ENCODE measurements around the gene ZNF678.
"Not testable (repeated sequence)": the region's sequence is repeated elsewhere in the genome, so short reads cannot be mapped to it uniquely, and the experiment has no call there.

ZNF678 gene

DNA sequence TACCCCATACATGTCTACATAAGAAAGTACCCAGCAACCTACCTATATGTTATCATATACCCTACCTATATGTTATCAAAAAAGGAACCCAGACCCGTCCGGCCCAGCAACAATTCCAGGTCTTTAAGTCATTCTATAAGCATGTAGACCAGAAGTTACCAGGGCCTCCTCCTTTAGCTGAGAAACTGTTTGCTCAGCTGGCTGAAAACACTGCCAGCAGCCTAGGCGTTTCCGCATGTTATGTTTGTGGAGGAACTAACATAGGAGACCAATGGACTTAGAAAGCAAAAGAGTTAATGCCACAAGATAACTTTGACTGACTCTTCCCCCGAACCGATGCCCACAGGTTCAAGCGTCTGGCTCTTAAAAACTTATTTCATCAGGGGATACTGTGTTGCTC, 7.1 kb upstream of the ZNF678 start:
- DNase-seq, result no peak

DNA sequence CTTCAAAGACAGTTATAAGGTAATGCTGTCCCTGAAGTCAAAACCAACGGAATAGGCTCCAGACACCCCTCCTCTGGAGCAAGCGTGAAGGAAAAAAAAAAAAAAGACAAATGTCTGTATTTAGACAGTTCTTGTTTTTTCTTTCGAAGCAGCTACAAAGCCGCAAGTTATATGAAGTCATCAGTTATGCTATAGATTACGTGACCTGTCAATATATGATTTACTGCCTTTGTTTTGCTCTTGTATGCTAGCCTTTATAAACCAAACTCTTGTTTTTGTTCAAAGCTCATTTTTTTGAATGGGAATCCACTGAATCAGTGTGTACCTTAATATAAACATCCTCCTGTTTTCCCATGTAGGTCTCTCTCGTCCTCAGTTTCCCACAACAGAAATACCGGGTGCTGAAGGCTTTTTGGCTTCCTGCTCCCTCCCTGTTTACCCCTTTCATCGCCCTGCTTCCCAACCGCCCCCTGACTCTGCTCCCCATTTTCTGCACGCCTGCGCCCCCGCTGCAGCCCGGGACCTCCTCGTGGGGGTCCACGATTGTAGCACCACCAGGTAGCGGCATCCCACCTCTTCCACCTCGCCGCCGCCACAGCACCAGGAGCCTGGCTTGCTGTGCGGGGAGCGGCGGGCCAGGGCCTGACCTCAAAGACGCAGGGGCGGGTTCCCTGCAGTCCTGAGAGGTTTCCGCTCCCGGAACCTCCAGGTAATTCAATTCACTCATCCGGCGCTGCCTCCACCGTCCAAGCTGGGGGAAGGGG, 5.2 kb upstream of the ZNF678 start:
- no peak for DNase-seq

DNA sequence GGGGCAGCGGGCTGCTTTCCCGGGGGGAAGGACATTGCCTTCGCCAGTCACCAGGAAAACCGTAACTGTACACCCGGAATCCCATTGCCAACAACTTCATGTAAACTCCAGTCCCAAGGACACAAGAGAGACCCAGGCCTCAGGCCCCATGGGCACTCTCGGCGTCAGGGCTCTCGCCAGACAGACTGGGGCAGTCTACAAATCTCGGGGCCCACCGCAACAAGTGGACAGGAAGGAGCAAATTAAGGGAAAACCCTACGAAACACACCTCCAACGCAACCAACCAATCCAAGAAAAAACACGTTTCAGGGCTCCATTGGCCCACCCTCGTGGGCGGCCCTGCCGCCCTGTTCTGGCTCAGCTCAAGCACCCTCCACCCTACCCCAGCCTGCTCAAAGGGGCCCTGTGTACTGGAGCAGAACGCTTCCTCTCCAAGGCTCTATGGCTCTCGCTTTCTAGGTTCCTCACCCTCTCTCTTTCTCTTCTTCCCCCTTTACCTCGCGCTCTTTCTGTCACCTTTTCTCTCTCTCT, 4.6 kb upstream of the ZNF678 start:
- DNase-seq, result no peak

- no peak for DNase-seq
Measured at GRCh38 chr1:227559499-227559898, 3.9 kb upstream of the ZNF678 start.

GRCh38 chr1:227559926-227560325, 3.4 kb upstream of the ZNF678 start:
- no peak for DNase-seq

DNA sequence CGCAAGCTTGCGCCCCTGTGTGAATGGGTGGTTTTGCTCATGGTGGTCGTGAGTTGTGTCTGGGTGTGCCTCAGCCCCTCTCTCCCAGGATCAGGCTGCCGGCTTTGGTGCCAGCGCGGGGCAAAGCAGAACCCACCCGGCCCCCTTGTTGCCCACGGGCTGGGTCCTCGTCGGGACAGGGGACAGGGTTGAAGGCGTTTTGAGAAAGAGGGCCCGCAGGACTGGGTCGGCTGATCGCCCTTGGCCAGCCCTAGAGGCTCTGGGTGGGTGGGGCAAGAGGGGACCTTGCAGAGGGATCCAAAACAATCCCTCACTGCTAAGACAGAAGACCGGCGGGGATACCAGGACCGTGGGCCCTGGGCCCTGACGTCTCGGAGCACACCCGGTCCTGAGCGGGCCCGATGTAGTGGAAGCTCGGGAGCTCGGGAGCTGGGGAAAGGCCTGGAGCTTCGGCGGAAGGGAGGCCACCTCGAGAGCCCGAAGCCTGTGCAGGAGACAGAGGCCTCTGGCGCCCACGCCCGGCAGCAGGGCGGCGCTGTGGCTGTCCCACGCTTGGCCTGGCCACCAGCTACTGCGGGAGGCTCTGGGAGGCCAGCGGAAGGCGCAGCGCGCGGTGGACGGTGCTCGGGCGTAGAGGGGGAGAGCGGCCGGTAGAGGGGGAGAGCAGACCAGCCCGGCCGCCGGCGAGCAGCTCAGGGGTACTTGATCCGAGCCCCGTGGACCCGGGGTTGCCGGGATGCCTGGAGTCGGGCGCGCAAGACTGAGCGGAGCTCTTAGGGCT, 2.8 kb upstream of the ZNF678 start:
- DNase-seq, result no peak

- DNase-seq, result no peak
Measured at GRCh38 chr1:227561241-227561907, 2.0 kb upstream of the ZNF678 start.

DNA sequence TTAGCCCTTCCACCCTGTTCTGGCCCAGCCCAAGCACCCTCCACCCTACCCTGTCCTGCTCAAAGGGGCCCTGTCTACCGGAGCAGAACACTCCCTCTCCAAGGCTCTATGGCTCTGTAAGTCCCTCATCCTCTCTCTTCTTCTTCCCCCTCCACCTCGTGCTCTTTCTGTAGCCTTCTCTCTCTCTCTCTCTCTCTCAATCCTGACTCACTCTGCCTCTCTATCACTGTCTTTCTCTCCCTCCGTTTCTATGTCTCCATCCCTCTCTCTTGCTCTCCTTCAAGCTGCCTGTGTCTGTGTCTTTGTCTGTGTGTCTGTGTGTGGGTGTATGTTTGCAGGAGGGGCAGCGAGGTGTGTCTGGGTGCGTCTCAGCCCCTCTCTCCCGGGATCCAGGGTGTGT, 1.3 kb upstream of the ZNF678 start:
- no peak for DNase-seq

DNA sequence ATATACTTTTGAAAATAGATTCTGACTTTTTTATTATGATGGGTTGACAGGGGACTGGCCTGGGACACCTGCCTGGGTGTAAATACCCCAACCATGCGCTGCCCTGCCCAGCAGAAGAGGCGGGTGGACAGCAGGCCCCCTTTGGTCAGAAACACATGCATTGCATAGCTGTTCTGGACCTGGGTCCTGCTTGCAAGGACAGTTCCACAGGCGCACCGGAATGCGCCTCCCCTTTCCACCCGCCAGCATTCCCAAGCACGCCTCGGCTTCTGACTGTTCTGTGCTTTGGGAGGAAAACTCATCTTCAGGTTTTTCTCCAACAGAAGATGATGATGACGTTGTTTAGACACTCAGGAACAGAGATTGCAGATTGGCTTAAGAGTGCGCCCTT, 428 bp upstream of the ZNF678 start:
- DNase-seq, result no peak

DNA sequence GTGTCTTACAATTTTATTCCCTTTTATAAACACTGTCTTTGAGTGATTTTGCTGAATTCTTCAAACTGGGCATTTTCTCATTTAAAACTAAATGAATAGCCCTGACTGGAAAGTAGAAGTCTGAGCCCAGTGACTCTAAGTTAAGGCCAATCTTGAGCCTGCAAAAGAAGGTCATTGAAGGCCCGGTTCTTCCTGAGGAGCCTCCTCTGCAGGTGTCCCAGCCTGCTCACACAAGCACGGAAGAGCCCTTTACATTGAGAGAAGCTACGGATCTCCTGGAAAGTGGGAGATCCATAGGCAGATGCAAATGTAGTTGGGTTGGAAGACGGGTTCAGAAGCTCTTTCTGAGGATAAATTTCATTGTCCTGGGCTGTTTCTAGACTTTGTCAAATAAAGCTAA, 3.9 kb downstream of the ZNF678 start:
- no peak for DNase-seq

GRCh38 chr1:227568593-227568992, 5.2 kb downstream of the ZNF678 start:
- DNase-seq, result no peak

GRCh38 chr1:227572752-227573151, 9.4 kb downstream of the ZNF678 start:
- DNase-seq, result no peak

DNA sequence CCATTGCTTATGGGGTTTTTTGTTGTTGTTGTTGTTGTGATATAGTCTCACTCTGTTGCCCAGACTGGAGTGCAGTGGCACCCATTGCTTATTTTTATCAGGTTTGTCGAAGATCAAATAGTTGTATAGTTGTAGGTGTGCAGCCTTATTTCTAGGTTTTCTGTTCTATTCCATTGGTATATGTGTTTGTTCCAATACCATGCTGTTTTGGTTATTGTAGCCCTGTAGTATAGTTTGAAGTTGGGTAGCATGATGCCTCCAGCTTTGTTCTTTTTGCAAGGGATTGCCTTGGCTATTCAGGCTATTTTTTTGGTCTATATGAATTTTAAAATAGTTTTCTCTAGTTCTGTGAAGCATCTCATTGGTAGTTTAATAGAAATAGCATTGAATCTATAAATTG, 11.6 kb downstream of the ZNF678 start:
- no peak for DNase-seq

- DNase-seq, result no peak
Measured at GRCh38 chr1:227576189-227576588, 12.8 kb downstream of the ZNF678 start.

DNA sequence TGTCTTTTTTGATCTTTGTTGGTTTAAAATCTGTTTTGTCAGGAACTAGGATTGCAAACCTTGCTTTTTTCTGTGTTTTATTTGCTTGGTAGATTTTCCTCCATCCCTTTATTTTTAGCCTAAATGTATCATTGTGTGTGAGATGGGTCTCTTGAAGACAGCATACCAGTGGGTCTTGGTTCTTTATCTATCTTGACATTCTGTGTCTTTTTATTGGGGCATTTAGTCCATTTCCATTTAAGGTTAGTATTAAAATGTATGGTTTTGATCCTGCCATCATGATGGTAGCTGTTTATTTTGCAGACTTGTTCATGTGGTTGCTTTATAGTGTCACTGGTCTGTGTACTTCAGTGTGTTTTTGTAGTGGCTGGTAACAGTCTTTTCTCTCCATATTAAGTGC, 14.1 kb downstream of the ZNF678 start:
- DNase-seq, result no peak

DNA sequence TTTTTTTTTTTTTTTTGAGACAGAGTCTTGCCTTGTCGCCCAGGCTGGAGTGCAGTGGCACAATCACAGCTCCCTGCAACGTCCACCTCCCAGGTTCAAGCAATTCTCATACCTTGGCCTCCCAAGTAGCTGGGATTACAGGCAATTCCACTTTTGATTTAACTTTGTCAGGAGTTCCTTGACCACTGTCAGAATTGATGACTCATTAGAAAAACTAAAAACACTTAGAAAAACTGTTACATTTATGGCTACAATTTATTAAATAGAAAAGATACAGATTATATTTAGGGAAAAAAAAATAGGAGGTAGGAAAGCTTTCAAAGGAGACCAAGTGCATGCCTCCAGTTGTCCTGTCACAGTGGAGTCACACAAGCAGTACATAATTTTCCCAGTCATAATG, 20.0 kb downstream of the ZNF678 start:
- no peak for DNase-seq

DNA sequence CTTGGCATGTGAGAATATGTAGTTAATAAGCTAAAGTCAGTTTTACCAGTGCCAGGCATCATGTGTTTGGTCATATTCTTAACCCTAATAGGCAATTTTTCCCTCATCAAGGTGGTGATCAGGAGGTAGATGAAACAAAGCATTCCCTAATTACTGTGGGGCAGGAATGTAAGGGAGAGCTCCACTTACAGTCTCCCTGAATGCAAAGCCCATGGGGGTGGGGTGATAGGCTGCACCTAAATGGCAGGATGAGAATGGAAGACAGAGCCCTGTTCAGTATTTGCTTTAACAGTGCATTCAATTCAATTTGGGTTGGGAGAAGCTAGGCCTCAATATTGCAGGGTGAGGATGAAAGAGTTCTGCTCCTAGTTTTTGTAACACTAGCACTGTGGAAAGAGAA, 23.4 kb downstream of the ZNF678 start:
- no peak for DNase-seq

DNA sequence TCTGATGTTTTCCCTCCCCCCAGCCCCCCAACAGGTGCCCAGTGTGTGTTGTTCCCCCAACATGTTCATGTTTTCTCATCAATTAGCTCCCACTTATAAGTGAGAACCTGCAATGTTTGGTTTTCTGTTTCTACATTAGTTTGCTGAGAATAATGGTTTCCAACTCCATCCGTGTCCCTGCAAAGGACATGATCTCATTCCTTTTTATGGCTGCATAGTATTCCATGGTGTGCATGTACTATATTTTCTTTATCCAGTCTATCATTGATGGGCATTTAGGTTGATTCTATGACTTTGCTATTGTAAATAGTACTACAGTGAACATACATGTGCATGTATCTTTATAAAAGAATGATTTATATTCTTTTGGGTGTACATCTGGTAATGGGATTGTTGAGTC, 24.6 kb downstream of the ZNF678 start:
- DNase-seq, result no peak

GRCh38 chr1:227588769-227589168, 25.4 kb downstream of the ZNF678 start:
- not testable (repeated sequence) for DNase-seq

- DNase-seq, result not testable (repeated sequence)
Measured at GRCh38 chr1:227589777-227590176, 26.4 kb downstream of the ZNF678 start.

DNA sequence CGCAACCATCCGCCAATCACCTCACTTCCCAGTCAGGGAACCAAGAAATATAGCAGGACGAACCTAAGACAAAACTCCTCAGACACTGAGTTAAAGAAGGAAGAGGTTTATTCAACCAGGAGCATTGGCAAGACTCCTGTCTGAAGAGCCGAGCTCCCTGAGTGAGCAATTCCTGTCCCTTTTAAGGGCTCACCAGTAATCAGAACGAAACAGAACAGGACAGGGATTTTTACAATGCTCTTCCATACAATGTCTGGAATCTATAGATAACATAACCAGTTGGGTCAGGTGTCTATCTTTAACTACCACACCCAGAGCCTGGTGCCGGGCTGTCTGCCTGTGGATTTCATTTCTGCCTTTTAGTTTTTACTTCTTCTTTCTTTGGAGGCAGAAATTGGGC, 32.9 kb downstream of the ZNF678 start:
- not testable (repeated sequence) for DNase-seq

GRCh38 chr1:227603327-227603726, 40.0 kb downstream of the ZNF678 start:
- no peak for DNase-seq

DNA sequence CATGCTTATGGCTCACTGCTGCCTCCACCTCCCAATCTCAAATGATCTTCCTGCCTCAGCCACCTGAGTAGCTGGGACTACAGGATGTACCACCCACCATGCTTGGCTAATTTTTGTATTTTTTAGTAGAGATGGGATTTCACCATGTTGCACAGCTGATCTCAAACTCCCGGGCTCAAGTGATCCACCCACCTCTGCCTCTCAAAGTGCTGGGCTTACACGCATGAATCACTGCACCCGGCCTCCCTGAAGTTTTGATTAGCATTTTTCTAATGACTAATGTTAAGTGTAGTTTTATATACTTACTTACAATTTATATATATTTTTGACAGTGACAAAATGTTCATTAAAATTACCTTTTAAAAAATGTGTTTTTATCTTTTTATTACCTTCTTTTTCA, 41.1 kb downstream of the ZNF678 start:
- no peak for DNase-seq

- DNase-seq, result not testable (repeated sequence)
Measured at GRCh38 chr1:227606271-227606670, 42.9 kb downstream of the ZNF678 start.
